HK-2 (cell line): ENCODE results near the gene PRRC1.
A peak's percentile ranks its signal among the peaks of the same experiment; 100 is the strongest.
"Not testable (repeated sequence)": the region's sequence is repeated elsewhere in the genome, so short reads cannot be mapped to it uniquely, and the experiment has no call there.

Experiments
- DNase-seq: peaks from one replicate; pipeline ENCODE4 v3.0.0-alpha.2; 2018; ENCODE audit not compliant: unreplicated experiment

Gene PRRC1

GRCh38 chr5:127545249-127545648, 27.8 kb downstream of the PRRC1 start:
- DNase-seq = not testable (repeated sequence)

GRCh38 chr5:127549551-127549950, 32.1 kb downstream of the PRRC1 start:
- no peak for DNase-seq

- no peak for DNase-seq
Observed at GRCh38 chr5:127550652-127551409, 33.4 kb downstream of the PRRC1 start.

GRCh38 chr5:127551410-127552041, 34.1 kb downstream of the PRRC1 start:
- DNase-seq = no peak

GRCh38 chr5:127555826-127556225, 38.4 kb downstream of the PRRC1 start:
- no peak for DNase-seq

GRCh38 chr5:127556609-127557334, 39.3 kb downstream of the PRRC1 start:
- DNase-seq = no peak

- DNase-seq = no peak
Observed at GRCh38 chr5:127558273-127558672, 40.8 kb downstream of the PRRC1 start.

- no peak for DNase-seq
Observed at GRCh38 chr5:127561254-127561653, 43.8 kb downstream of the PRRC1 start.

- DNase-seq = no peak
Observed at GRCh38 chr5:127562252-127562651, 44.8 kb downstream of the PRRC1 start.

- no peak for DNase-seq
Observed at GRCh38 chr5:127563136-127563535, 45.7 kb downstream of the PRRC1 start.

GRCh38 chr5:127564002-127564769, 46.7 kb downstream of the PRRC1 start:
- DNase-seq = peak; percentile 15

GRCh38 chr5:127565586-127566270, 48.3 kb downstream of the PRRC1 start:
- no peak for DNase-seq

- no peak for DNase-seq
Observed at GRCh38 chr5:127567026-127567768, 49.8 kb downstream of the PRRC1 start.

- DNase-seq = no peak
Observed at GRCh38 chr5:127568166-127568565, 50.7 kb downstream of the PRRC1 start.

- not testable (repeated sequence) for DNase-seq
Observed at GRCh38 chr5:127569471-127569870, 52.0 kb downstream of the PRRC1 start.

- DNase-seq = no peak
Observed at GRCh38 chr5:127571314-127572131, 54.1 kb downstream of the PRRC1 start.

GRCh38 chr5:127572930-127573329, 55.5 kb downstream of the PRRC1 start:
- no peak for DNase-seq

- no peak for DNase-seq
Observed at GRCh38 chr5:127574852-127575679, 57.6 kb downstream of the PRRC1 start.

GRCh38 chr5:127577458-127577857, 60.0 kb downstream of the PRRC1 start:
- no peak for DNase-seq
